ENCODE data around the gene GCGR.
A peak's percentile ranks its signal among the peaks of the same experiment; 100 is the strongest.

The GCGR gene

DNA sequence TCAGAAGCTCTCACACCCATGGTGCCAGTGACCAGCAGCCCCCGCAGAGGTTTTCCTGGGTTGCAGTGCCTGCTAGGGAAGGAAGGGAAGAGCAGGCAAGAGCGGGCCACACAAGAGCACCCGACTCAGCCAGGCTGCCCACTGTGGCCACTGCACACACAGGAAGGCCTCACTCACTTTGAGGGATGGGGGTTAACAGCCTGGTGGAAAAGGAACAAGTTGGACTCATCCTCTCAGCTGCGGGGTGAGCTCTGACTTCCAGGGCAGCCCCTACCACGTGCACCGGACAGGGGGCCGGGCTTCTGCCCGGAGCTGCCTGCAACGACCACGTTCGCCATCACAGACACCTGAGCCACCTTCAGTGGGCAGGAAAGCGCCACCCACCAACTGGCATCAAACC is 48.3 kb downstream of the GCGR start:
- DNase-seq = no peak

DNA sequence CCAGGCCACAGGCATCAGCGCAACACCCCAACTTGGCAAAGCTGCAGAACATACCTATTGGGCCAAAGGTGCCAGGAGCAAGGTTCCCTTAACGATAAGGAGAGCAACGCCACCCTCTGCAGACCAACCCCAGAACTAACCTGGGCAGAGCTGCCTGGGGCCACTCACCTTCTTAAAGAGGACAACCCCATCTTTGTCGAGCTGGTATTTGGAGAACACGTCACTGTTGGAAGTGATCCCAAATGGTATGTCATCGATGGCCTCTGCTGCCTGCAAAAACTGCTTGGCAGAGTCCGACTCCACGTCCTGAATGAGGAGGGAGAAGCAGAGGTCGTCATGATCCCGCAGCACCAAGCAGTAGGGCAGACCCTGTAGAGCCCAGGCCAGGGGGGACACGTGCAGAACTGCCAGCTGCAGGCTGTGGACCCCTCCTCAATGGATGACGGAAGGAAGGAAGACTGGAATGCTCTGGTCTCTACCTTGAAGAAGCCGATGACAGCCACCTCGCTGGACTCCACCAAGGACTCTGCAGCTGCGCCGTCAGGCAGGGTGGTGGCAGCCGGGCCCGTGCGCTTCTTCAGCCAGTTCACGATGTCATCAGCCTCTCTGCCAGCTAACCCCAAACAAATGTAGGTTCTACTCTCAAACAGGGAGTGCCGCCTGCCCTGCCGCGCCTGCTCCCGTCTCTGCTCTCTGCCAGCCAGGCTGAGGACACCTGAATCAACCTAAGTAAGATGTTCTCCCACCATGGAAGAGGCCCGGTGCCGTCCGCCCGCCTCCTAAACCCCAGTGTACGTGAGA is 51.2 kb downstream of the GCGR start:
- DNase-seq = no peak

DNA sequence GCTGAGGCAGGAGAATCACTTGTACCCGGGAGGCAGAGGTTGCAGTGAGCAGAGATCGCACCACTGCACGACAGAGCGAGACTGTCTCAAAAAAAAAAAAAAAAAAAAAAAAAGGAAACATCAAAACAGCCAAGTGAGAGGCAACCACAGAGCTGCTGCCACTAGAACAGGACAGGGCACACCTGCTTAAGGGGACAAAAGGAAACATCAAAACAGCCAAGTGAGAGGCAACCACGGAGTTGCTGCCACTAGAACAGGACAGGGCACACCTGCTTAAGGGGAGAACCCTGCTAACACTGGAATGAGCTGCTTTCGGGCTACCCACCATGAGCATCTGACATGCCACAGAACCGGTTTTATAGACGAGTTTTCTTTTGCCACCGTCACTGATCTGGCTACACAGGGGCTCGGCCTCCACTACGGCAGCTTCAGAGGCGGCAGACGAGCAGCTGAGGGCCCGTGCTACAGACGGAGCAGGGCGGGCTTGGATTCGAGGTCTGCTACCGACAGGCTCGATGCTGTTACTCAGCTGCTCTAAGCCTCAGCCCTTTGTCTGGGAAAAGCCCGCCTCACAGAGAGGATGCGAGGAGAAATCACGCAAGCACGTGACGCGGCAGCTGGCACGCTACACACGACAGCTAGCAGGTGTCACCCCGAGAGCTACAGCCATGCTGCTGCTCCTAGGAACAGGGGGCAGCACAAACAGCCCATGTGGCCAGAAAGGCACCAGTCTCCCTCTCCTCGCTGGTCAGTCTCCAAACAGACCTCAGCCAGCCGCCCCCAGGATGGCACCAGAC is 54.4 kb downstream of the GCGR start:
- DNase-seq = no peak

DNA sequence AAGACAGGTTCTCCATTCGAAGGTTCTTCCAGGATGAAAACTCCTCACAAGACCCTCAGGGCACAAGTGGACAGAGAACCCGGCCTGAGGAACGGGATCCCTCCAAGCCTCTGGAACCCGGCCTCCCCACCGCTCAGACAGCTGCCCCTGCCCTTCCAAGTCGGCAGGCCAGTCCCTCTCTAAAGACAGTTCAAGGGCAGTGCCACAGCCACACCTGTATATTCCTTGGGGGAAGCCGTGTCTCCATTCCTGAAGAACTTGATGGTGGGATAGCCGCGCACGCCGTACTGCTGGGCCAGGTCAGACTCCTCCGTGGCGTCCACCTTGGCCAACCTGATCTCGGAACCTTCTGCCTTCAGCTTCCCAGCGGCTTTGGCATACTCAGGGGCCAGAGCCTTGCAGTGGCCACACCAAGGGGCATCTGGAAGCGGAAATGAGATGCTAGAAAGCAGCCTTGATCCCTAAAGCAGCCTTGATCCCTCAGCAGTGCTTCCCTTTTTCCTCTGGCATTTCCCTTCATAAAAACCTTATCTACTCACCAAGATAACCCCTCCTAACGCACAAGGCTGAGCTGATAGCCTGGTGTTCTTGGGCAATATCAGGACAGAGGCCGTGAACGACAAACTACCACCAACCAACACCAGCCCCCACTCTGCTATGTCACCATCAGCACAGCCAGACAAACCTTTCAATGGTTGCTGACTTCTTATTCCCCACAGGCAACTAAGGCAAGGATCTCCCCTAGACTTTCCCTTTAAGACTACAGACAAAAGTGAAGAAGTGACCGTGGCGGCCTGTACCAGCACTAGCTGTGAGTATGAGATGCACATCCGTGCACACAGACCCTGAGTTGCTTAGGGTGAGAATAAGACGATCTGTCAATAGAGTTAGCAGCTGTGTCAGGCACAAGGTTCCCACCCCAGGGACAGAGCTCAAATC is 55.3 kb downstream of the GCGR start:
- DNase-seq = peak; percentile 68

DNA sequence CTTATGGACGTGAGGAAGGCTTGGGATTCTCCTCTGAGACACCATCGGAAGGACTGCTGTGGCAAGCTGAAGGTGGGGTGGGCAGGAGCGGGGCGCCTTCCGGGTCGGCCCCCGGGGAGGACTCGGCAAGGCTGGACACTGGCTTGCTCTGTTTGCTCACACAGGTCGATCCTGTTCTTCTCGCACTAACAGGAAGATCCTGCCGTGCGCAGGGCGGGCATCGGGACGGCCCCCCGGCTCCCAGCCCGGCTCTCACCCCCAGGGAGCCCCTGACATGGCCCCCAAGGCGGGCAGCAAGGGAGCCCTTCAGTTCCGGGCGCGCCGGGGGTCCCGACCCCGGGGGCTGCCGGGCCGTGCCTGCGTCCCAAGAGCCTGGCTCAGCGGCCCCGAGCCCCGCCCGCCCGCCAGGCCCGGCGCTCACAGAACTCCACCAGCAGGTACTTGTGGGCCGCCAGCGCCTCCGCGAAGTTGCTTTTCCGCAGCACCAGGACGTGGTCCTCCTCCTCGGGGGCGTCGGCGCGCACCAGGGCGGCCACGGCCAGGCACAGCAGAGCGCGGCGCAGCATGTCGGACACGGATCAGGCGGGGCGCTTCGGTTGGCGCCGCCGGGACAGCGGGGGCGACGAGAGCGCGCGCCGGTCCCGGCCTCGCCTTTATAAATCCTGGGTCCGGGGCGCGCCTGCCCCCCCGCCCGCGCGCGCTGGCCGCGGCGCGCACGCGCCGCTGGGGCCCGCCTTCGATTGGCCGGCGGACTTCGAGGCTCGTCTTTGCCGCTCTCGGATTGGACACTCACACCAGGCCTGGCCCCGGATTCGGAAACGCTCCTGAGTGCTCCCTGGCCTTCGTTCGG is 56.2 kb downstream of the GCGR start, which contains the start of gene P4HB:
Gene P4HB, minus strand, starts transcription at position 630 of the 850 bp plus-strand sequence. Its CDS starts 64 bp downstream, at position 566.
- no peak for DNase-seq

DNA sequence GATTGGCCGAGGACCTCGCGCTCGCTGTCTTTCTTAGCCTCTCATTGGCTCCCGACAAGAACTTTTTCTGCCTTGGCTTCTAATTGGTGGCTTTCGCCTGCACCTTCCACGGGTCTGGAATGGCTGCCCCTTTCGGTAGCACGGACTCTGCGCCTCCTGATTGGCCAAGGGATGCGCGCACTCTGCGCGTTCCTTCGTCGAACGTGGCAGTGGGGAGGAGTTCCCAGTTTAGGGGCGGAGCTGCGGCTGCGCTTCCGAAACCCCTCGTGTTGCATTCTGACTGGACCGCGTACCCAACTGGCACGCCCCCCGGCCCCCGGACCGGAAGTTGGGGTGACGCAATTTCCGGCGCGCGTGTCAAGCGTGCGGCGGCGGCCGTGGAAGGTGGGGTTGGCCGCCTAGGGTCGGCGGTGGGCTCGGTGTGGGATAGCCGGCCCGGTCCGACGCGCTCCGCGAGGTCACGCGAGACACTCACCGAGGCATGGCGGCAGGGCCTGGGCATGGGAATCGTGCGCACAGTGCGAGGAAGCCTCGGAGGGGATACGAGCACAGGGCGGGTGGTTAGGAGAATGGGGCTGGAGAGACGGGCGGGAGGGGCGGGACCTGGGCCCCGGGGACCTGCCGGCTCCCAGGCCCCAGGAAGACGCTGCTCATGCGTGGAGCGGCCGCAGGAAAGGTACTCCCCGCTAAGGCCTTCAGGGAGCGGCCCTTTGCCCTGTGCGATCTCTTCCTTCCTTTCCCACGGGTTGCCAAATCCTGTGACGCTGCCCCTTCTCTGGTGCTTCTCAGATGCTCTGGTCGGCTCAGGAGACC is 57.0 kb downstream of the GCGR start:
- peak; percentile 100 for DNase-seq

DNA sequence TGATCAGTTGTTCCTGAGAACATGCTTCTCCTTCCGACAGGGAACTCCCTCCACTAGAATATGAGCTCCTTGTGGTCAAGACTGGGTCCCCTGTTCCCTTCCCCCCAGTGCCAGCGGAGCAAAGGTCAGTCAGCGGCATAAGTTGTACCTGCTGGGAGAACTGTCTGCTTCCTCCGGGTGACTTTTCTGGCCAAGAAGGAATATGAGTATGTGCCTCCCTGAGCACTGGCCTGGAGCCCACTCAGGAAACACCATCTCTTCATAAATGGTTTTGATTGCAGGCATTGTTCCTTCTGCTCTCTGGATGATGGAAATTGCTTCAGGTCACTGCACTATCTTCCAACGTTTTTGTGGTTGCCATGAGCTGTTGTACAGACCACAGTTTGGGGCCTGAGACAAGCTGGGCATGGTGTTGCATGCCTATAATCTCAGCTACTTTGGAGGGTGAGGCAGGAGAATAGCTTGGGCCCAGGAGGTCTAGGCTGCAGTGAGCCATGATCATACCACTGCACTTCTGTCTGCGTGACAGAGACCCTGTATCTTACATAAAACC is 59.2 kb downstream of the GCGR start:
- no peak for DNase-seq
